Measurements from ENCODE around the gene VKORC1L1. TPM values are rescaled to one million over a fixed set of nuclear protein-coding genes. Genes with fewer than 3 reads are reported as not detected.
"Not testable (repeated sequence)": the region's sequence is repeated elsewhere in the genome, so short reads cannot be mapped to it uniquely, and the experiment has no call there.

Gene VKORC1L1
- total RNA-seq, 1 donor from 2014 or later, result 27.4 TPM

GRCh38 chr7:65892835-65893234 lies 20.0 kb downstream of the VKORC1L1 start:
- intact Hi-C loops (cut with micrococcal nuclease), result no loop called here
- no peak for DNase-seq (ENCODE audit: low spot score)
- Mint-ChIP-seq H3K4me3 (ENCODE audit: low read depth) (no peak overlapping the region), H3K27me3 (ENCODE audit: low read depth) (no peaks in the 10 kb centered on the region), H3K9me3 (no peaks in the 10 kb centered on the region), H3K4me1 (ENCODE audit: low read depth) (peaks cover 6% of the 10 kb centered on the region), H3K36me3 (ENCODE audit: low read depth) (peaks cover 22% of the 10 kb centered on the region), H3K27ac (no peak overlapping the region)

GRCh38 chr7:65896279-65896870 lies 23.5 kb downstream of the VKORC1L1 start:
- no peak for DNase-seq (ENCODE audit: low spot score)
- H3K27ac Mint-ChIP-seq, result no peak overlapping the region
- peaks cover 12% of the 10 kb centered on the region for H3K9me3 Mint-ChIP-seq
- H3K4me3 Mint-ChIP-seq (ENCODE audit: low read depth), result no peak overlapping the region
- H3K4me1 Mint-ChIP-seq (ENCODE audit: low read depth), result peaks cover 4% of the 10 kb centered on the region
- no peaks in the 10 kb centered on the region for H3K27me3 Mint-ChIP-seq (ENCODE audit: low read depth)
- intact Hi-C loops (cut with micrococcal nuclease), result no loop called here
- peaks cover 24% of the 10 kb centered on the region for H3K36me3 Mint-ChIP-seq (ENCODE audit: low read depth)

GRCh38 chr7:65897289-65897688 lies 24.4 kb downstream of the VKORC1L1 start:
- Mint-ChIP-seq H3K36me3 (ENCODE audit: low read depth) (peaks cover 28% of the 10 kb centered on the region), H3K9me3 (peaks cover 21% of the 10 kb centered on the region)
- intact Hi-C loops (cut with micrococcal nuclease); DNase-seq (ENCODE audit: low spot score); H3K27ac Mint-ChIP-seq; H3K4me3 Mint-ChIP-seq (ENCODE audit: low read depth); H3K27me3 Mint-ChIP-seq (ENCODE audit: low read depth); H3K4me1 Mint-ChIP-seq (ENCODE audit: low read depth): not testable (repeated sequence)

GRCh38 chr7:65898677-65899447 lies 26.0 kb downstream of the VKORC1L1 start:
- H3K4me3 Mint-ChIP-seq (ENCODE audit: low read depth); H3K27ac Mint-ChIP-seq; H3K27me3 Mint-ChIP-seq (ENCODE audit: low read depth); intact Hi-C loops (cut with micrococcal nuclease); H3K4me1 Mint-ChIP-seq (ENCODE audit: low read depth); DNase-seq (ENCODE audit: low spot score): not testable (repeated sequence)
- Mint-ChIP-seq H3K36me3 (ENCODE audit: low read depth) (peaks cover 37% of the 10 kb centered on the region), H3K9me3 (peaks cover 29% of the 10 kb centered on the region)

- no peak overlapping the region for H3K27ac Mint-ChIP-seq
- H3K4me3 Mint-ChIP-seq (ENCODE audit: low read depth), result no peak overlapping the region
- H3K9me3 Mint-ChIP-seq, result peaks cover 35% of the 10 kb centered on the region
- H3K36me3 Mint-ChIP-seq (ENCODE audit: low read depth), result peaks cover 44% of the 10 kb centered on the region
- DNase-seq (ENCODE audit: low spot score), result no peak
- intact Hi-C loops (cut with micrococcal nuclease), result no loop called here
- H3K4me1 Mint-ChIP-seq (ENCODE audit: low read depth), result peaks cover 4% of the 10 kb centered on the region
- no peaks in the 10 kb centered on the region for H3K27me3 Mint-ChIP-seq (ENCODE audit: low read depth)
Measured at GRCh38 chr7:65902306-65902705, 29.4 kb downstream of the VKORC1L1 start.

- Mint-ChIP-seq H3K4me1 (ENCODE audit: low read depth) (peaks cover 14% of the 10 kb centered on the region), H3K9me3 (peaks cover 11% of the 10 kb centered on the region), H3K27ac (no peak overlapping the region), H3K27me3 (ENCODE audit: low read depth) (no peaks in the 10 kb centered on the region), H3K4me3 (ENCODE audit: low read depth) (no peak overlapping the region), H3K36me3 (ENCODE audit: low read depth) (peaks cover 16% of the 10 kb centered on the region)
- DNase-seq (ENCODE audit: low spot score), result no peak
- intact Hi-C loops (cut with micrococcal nuclease), result no loop called here
Measured at GRCh38 chr7:65907501-65908198, 34.8 kb downstream of the VKORC1L1 start.

- H3K9me3 Mint-ChIP-seq, result peaks cover 4% of the 10 kb centered on the region
- no peaks in the 10 kb centered on the region for H3K27me3 Mint-ChIP-seq (ENCODE audit: low read depth)
- peaks cover 8% of the 10 kb centered on the region for H3K36me3 Mint-ChIP-seq (ENCODE audit: low read depth)
- no peak overlapping the region for H3K27ac Mint-ChIP-seq
- H3K4me1 Mint-ChIP-seq (ENCODE audit: low read depth), result peaks cover 14% of the 10 kb centered on the region
- intact Hi-C loops (cut with micrococcal nuclease), result no loop called here
- no peak for DNase-seq (ENCODE audit: low spot score)
- H3K4me3 Mint-ChIP-seq (ENCODE audit: low read depth), result no peak overlapping the region
Measured at GRCh38 chr7:65910237-65910636, 37.4 kb downstream of the VKORC1L1 start.

- Mint-ChIP-seq H3K27me3 (ENCODE audit: low read depth) (no peaks in the 10 kb centered on the region), H3K27ac (no peak overlapping the region), H3K9me3 (no peaks in the 10 kb centered on the region), H3K4me3 (ENCODE audit: low read depth) (no peak overlapping the region), H3K4me1 (ENCODE audit: low read depth) (peaks cover 10% of the 10 kb centered on the region), H3K36me3 (ENCODE audit: low read depth) (peaks cover 7% of the 10 kb centered on the region)
- intact Hi-C loops (cut with micrococcal nuclease), result no loop called here
- DNase-seq (ENCODE audit: low spot score), result no peak
Measured at GRCh38 chr7:65912237-65912636, 39.4 kb downstream of the VKORC1L1 start.

- peaks cover 5% of the 10 kb centered on the region for H3K4me1 Mint-ChIP-seq (ENCODE audit: low read depth)
- peaks cover 12% of the 10 kb centered on the region for H3K36me3 Mint-ChIP-seq (ENCODE audit: low read depth)
- no peak overlapping the region for H3K27ac Mint-ChIP-seq
- H3K27me3 Mint-ChIP-seq (ENCODE audit: low read depth), result no peaks in the 10 kb centered on the region
- no peak for DNase-seq (ENCODE audit: low spot score)
- H3K9me3 Mint-ChIP-seq, result no peaks in the 10 kb centered on the region
- intact Hi-C loops (cut with micrococcal nuclease), result no loop called here
- H3K4me3 Mint-ChIP-seq (ENCODE audit: low read depth), result no peak overlapping the region
Measured at GRCh38 chr7:65915921-65916657, 43.2 kb downstream of the VKORC1L1 start.

GRCh38 chr7:65923316-65923715 lies 50.4 kb downstream of the VKORC1L1 start:
- peaks cover 8% of the 10 kb centered on the region for H3K36me3 Mint-ChIP-seq (ENCODE audit: low read depth)

GRCh38 chr7:65924193-65924592 lies 51.3 kb downstream of the VKORC1L1 start:
- Mint-ChIP-seq H3K9me3 (no peaks in the 10 kb centered on the region), H3K27ac (no peak overlapping the region), H3K4me1 (ENCODE audit: low read depth) (no peaks in the 10 kb centered on the region), H3K27me3 (ENCODE audit: low read depth) (no peaks in the 10 kb centered on the region), H3K36me3 (ENCODE audit: low read depth) (peaks cover 8% of the 10 kb centered on the region), H3K4me3 (ENCODE audit: low read depth) (no peak overlapping the region)
- no peak for DNase-seq (ENCODE audit: low spot score)
- intact Hi-C loops (cut with micrococcal nuclease), result no loop called here

More at GRCh38 chr7:65923316-65923715, 50.4 kb downstream of the VKORC1L1 start:
- intact Hi-C loops (cut with micrococcal nuclease), result no loop called here
- no peak overlapping the region for H3K27ac Mint-ChIP-seq
- no peaks in the 10 kb centered on the region for H3K9me3 Mint-ChIP-seq
- H3K27me3 Mint-ChIP-seq (ENCODE audit: low read depth), result no peaks in the 10 kb centered on the region
- no peak for DNase-seq (ENCODE audit: low spot score)
- H3K4me1 Mint-ChIP-seq (ENCODE audit: low read depth), result no peaks in the 10 kb centered on the region
- no peak overlapping the region for H3K4me3 Mint-ChIP-seq (ENCODE audit: low read depth)

- intact Hi-C loops (cut with micrococcal nuclease), result no loop called here
- Mint-ChIP-seq H3K4me3 (ENCODE audit: low read depth) (no peak overlapping the region), H3K27ac (no peak overlapping the region), H3K27me3 (ENCODE audit: low read depth) (no peaks in the 10 kb centered on the region), H3K36me3 (ENCODE audit: low read depth) (peaks cover 6% of the 10 kb centered on the region), H3K4me1 (ENCODE audit: low read depth) (no peaks in the 10 kb centered on the region), H3K9me3 (no peaks in the 10 kb centered on the region)
- DNase-seq (ENCODE audit: low spot score), result no peak
Measured at GRCh38 chr7:65925040-65925439, 52.2 kb downstream of the VKORC1L1 start.

All from activated T-helper 2 cell treated with anti-CD3 and anti-CD28 coated beads, Interferon-gamma antibody, Interleukin-2, Interleukin-4, amounts not matched to agents 10 μg/mL and 5 μg/mL and 100 μg/mL, durations not matched to agents 14 hours and 24 hours and 36 hours (primary cell).